DND-41 (cell line): ENCODE results near the gene ME3.

Source experiments
- CTCF ChIP-seq: IDR thresholded peaks from 2 replicates; pipeline ENCODE4 v1.5.1; 2012; ENCODE audit warnings: borderline replicate concordance, low read length, moderate library complexity, mild to moderate bottlenecking; ENCODE audit not compliant: poor library complexity, severe bottlenecking; ENCODE audit errors: extremely low read depth
- EZH2 ChIP-seq: IDR thresholded peaks from 3 replicates; pipeline ENCODE4 v1.6.1; 2012; ENCODE audit warnings: borderline replicate concordance, low read depth, mild to moderate bottlenecking, moderate library complexity, low read length, inconsistent platforms; ENCODE audit not compliant: severe bottlenecking

GRCh38 chr11:86669424-86669823 lies 3.0 kb downstream of the ME3 start:
- no peak for TF ChIP-seq CTCF
- no peak for TF ChIP-seq EZH2
